Endothelial cell of umbilical vein (primary cell): Measurements from ENCODE around the gene VEPH1. TPM values are rescaled to one million over a fixed set of nuclear protein-coding genes. Genes with fewer than 3 reads are reported as not detected.

Experiments
- BruUV-seq: library from RNA; stranded (reverse); fragments of 400-500 nt; replicated peaks from 2 replicates; lab custom pipeline; 2021; lab: Mats Ljungman, UMichigan
- CTCF ChIA-PET: fragments of 300-600, 350-600 bp; sonication (Branson Sonifier 250); formaldehyde crosslinking; loops from one replicate; lab custom pipeline; 2021; ENCODE audit warnings: antibody characterized with exemption, inconsistent platforms; lab: Charles Lee
- POLR2A ChIA-PET: fragments of 300-600, 350-600 bp; sonication (Branson Sonifier 250); formaldehyde crosslinking; loops from one replicate; lab custom pipeline; 2021; ENCODE audit warnings: antibody characterized with exemption, inconsistent platforms; lab: Charles Lee
- DNase-seq: peaks from one replicate; pipeline ENCODE4 v3.0.0-alpha.2; 2011; ENCODE audit warnings: low read depth, low spot score
- FAIRE-seq: peaks from 2 replicates; lab custom pipeline; 2011; peaks lifted over from hg19 to GRCh38; lab: Jason Lieb, UNC
- H2AFZ ChIP-seq: 2 replicates; pipeline ENCODE4 v1.6.0; 2012; ENCODE audit warnings: low read depth, low read length, control low read depth, inconsistent platforms
- H3K27ac ChIP-seq: 2 replicates; pipeline ENCODE4 v1.5.1; 2011; ENCODE audit warnings: low read depth, mild to moderate bottlenecking, control low read depth, low read length, moderate library complexity; ENCODE audit not compliant: insufficient read depth
- H3K27me3 ChIP-seq, 2 experiments: 2 replicates each; pipeline versions ENCODE4 v1.6.0 to v1.6.1; 2011; ENCODE audit warnings: low read length in 2 of 2, mixed read lengths in 1 of 2; ENCODE audit not compliant: control insufficient read depth in 2 of 2, insufficient read depth in 2 of 2
- H3K36me3 ChIP-seq, 2 experiments: 2 replicates in 1 of 2; 3 replicates in 1 of 2; pipeline ENCODE4 v1.5.1; 2011; ENCODE audit warnings: low read length in 2 of 2, mild to moderate bottlenecking in 1 of 2, moderate library complexity in 1 of 2; ENCODE audit not compliant: control insufficient read depth in 2 of 2, insufficient read depth in 2 of 2; ENCODE audit errors: extremely low read depth in 1 of 2
- H3K4me1 ChIP-seq: 3 replicates; pipeline ENCODE4 v1.5.1; 2011; ENCODE audit warnings: mild to moderate bottlenecking, low read length; ENCODE audit not compliant: control insufficient read depth, insufficient read depth; ENCODE audit errors: extremely low read depth
- H3K4me2 ChIP-seq: 2 replicates; pipeline ENCODE4 v1.6.1; 2011; ENCODE audit warnings: low read length, control low read depth, mixed read lengths; ENCODE audit not compliant: insufficient read depth
- H3K4me3 ChIP-seq, 3 experiments: fragments of 200-600 bp in 1 of 3; sonication (generic), shearing (Covaris generic) in 1 of 3; replicated peaks in 1 of 3; 2 replicates each; pipeline ENCODE4 v1.5.1; 2011 to 2016; ENCODE audit warnings: control low read depth in 3 of 3, low read length in 3 of 3, mild to moderate bottlenecking in 2 of 3, inconsistent platforms in 1 of 3, low read depth in 1 of 3, moderate library complexity in 1 of 3; ENCODE audit not compliant: insufficient read depth in 1 of 3
- H3K79me2 ChIP-seq: 2 replicates; pipeline ENCODE4 v1.6.0; 2012; ENCODE audit warnings: low read length, inconsistent platforms; ENCODE audit not compliant: control insufficient read depth, insufficient read depth
- H3K9ac ChIP-seq: replicated peaks from 2 replicates; pipeline ENCODE3; 2011; ENCODE audit warnings: low read length, control low read depth; ENCODE audit not compliant: insufficient read depth; ENCODE audit errors: extremely low read depth
- H3K9me1 ChIP-seq: replicated peaks from 3 replicates; pipeline ENCODE4 v1.6.0; 2011; ENCODE audit warnings: mild to moderate bottlenecking, low read length; ENCODE audit not compliant: control insufficient read depth, insufficient read depth; ENCODE audit errors: extremely low read depth
- H3K9me3 ChIP-seq: replicated peaks from 2 replicates; pipeline ENCODE4 v1.5.1; 2012; ENCODE audit warnings: low read length, inconsistent platforms; ENCODE audit not compliant: control insufficient read depth, insufficient read depth
- H4K20me1 ChIP-seq: replicated peaks from 2 replicates; pipeline ENCODE3; 2011; ENCODE audit warnings: mild to moderate bottlenecking, low read length; ENCODE audit not compliant: control insufficient read depth, insufficient read depth; ENCODE audit errors: extremely low read depth
- EZH2 ChIP-seq: IDR thresholded peaks from 2 replicates; pipeline ENCODE4 v1.6.1; 2012; ENCODE audit warnings: borderline replicate concordance, low read depth, mild to moderate bottlenecking, moderate library complexity, low read length, inconsistent platforms; ENCODE audit not compliant: severe bottlenecking
- FOS ChIP-seq: IDR thresholded peaks from 2 replicates; pipeline ENCODE4 v1.6.1; 2011; ENCODE audit warnings: mild to moderate bottlenecking, low read length, moderate library complexity, borderline replicate concordance; ENCODE audit not compliant: insufficient read depth
- GATA2 ChIP-seq: IDR thresholded peaks from 2 replicates; pipeline ENCODE4 v1.7.0; 2011; ENCODE audit warnings: low read depth, mild to moderate bottlenecking, moderate library complexity, mixed read lengths, low read length; ENCODE audit not compliant: insufficient read length, insufficient read depth
- JUN ChIP-seq: IDR thresholded peaks from 2 replicates; pipeline ENCODE4 v1.6.1; 2011; ENCODE audit warnings: borderline replicate concordance, low read depth; ENCODE audit not compliant: insufficient read length, insufficient read depth
- MYC ChIP-seq: IDR thresholded peaks from one replicate; pipeline ENCODE4 v1.6.1; 2011; ENCODE audit warnings: mild to moderate bottlenecking, low read depth, low read length
- POLR2A ChIP-seq: IDR thresholded peaks from 2 replicates; pipeline ENCODE4 v1.6.1; 2012; ENCODE audit warnings: low read depth, mild to moderate bottlenecking, control low read depth, low read length
- POLR2AphosphoS5 ChIP-seq: IDR thresholded peaks from 2 replicates; pipeline ENCODE4 v1.6.1; 2012; ENCODE audit warnings: low read depth, mild to moderate bottlenecking, control low read depth, low read length, moderate library complexity; ENCODE audit not compliant: insufficient read depth
- dilution Hi-C: fragments of 300-500 bp; cut with MboI; formaldehyde crosslinking; loops from one replicate; pipeline ENCODE4 v1.15.0; 2019; ENCODE audit warnings: low sequenced_read_pairs; ENCODE audit not compliant: extremely low pct_ligation_motif_present
- intact Hi-C: fragments of 100-400 bp; cut with micrococcal nuclease; formaldehyde crosslinking; loops from one replicate; pipeline ENCODE4 v1.10.0; 2022
- polyA plus RNA-seq, 4 experiments: library from polyadenylated mRNA; depleted of rRNA in 3 of 4; stranded (reverse) in 3 of 4; unstranded in 1 of 4; fragments of >200 nt; gene quantifications; 2 replicates each; pipeline versions ENCODE4 v1.2.1 to v1.2.3, GENCODE V29; 2011 to 2012; ENCODE audit warnings: missing spikeins in 1 of 4
- total RNA-seq: library from RNA; stranded (reverse); gene quantifications from 2 replicates; pipeline ENCODE4 v1.2.3, GENCODE V29; 2021
- TF ChIP-seq, protein P1 (sequence below), 2 donors: IDR thresholded peaks; 1 replicate in 1 of 2; 2 replicates in 1 of 2; pipeline ENCODE4 v1.5.1; 2011; ENCODE audit warnings: low read length in 2 of 2, mild to moderate bottlenecking in 2 of 2, moderate library complexity in 2 of 2, control low read depth in 1 of 2, inconsistent platforms in 1 of 2, low read depth in 1 of 2; ENCODE audit not compliant: insufficient read depth in 1 of 2; ENCODE audit errors: extremely low read depth in 1 of 2
- TF ChIP-seq, protein P2 (sequence below): IDR thresholded peaks from 2 replicates; pipeline ENCODE4 v1.6.1; 2011; ENCODE audit not compliant: insufficient read depth, insufficient read length

The VEPH1 gene
- total and polyA plus RNA-seq, 2 donors (not counting 3 experiments of a cell fraction or from before 2014, with no cell fraction given): 42.9 to 136 TPM

DNA sequence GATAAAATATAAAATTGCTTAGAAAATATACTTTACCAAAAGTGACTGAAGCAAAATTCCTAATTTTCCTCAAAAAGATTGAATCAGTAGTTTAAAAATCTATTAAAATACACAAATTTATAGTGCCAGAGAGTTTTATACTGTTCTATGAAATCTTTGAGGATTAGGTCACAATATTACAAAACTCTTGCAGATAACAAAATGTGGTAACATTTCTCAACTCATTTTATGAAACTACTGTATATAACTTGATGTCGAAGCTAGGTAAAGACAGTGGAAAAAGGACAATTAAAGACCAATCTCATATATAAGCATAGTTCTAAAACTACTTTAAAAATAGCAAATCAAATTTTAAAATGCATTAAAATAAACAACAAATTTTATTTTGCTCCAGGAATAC lies 15.9 kb downstream of the VEPH1 start:
- dilution Hi-C loops: no loop called here
- TF ChIP-seq POLR2AphosphoS5 (no peak), EZH2 (no peak), JUN (no peak), MYC (no peak), FOS (no peak), POLR2A (no peak), GATA2 (no peak)
- TF ChIP-seq, protein P1, sequence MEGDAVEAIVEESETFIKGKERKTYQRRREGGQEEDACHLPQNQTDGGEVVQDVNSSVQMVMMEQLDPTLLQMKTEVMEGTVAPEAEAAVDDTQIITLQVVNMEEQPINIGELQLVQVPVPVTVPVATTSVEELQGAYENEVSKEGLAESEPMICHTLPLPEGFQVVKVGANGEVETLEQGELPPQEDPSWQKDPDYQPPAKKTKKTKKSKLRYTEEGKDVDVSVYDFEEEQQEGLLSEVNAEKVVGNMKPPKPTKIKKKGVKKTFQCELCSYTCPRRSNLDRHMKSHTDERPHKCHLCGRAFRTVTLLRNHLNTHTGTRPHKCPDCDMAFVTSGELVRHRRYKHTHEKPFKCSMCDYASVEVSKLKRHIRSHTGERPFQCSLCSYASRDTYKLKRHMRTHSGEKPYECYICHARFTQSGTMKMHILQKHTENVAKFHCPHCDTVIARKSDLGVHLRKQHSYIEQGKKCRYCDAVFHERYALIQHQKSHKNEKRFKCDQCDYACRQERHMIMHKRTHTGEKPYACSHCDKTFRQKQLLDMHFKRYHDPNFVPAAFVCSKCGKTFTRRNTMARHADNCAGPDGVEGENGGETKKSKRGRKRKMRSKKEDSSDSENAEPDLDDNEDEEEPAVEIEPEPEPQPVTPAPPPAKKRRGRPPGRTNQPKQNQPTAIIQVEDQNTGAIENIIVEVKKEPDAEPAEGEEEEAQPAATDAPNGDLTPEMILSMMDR (IDR thresholded peaks at IDR 0.05; ENCODE audit: extremely low read depth in 1 of 2, insufficient read depth in 1 of 2, low read depth in 1 of 2, low read length in 2 of 2): no peak
- TF ChIP-seq, protein P2, sequence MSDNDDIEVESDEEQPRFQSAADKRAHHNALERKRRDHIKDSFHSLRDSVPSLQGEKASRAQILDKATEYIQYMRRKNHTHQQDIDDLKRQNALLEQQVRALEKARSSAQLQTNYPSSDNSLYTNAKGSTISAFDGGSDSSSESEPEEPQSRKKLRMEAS: no peak
- ChIA-PET CTCF (interaction anchor here (1.3 to 2.2 kb wide), 6 partner anchors 13 to 286 kb away, joined by 3 to 12 read pairs (median 4); no protein-coding TSS in a partner anchor), POLR2A (no interaction called here)
- FAIRE-seq (no peak), DNase-seq (no peak)
- no peaks in the 10 kb centered on the region for H3K9me1 ChIP-seq
- H4K20me1 ChIP-seq: no peaks in the 10 kb centered on the region
- H2AFZ ChIP-seq: no peak overlapping the region
- H3K36me3 ChIP-seq: peaks cover 0 to 8% of the 10 kb centered on the region in 2 experiments
- no peak overlapping the region for H3K4me2 ChIP-seq
- H3K27me3 ChIP-seq: no peaks in the 10 kb centered on the region
- H3K4me3 ChIP-seq: no peak overlapping the region
- no peak overlapping the region for H3K9ac ChIP-seq
- peaks cover 90% of the 10 kb centered on the region for H3K79me2 ChIP-seq
- H3K4me1 ChIP-seq: peaks cover 16% of the 10 kb centered on the region
- intact Hi-C loops: no loop called here
- no peak overlapping the region for H3K27ac ChIP-seq
- no TSS peak for BruUV-seq
- no peaks in the 10 kb centered on the region for H3K9me3 ChIP-seq
